AG04450 (cell line): Measurements from ENCODE around the gene CEP57L1. TPM values are rescaled to one million over a fixed set of nuclear protein-coding genes. Genes with fewer than 3 reads are reported as not detected.

Experiments
- CTCF ChIA-PET: fragments of 300-600, 350-600 bp; formaldehyde crosslinking; extraction: SDS; loops from one replicate; lab custom pipeline; 2022; ENCODE audit warnings: antibody characterized with exemption, inconsistent platforms; lab: Charles Lee
- POLR2A ChIA-PET: fragments of 350-600 bp; formaldehyde crosslinking; extraction: SDS; loops from one replicate; lab custom pipeline; 2021; ENCODE audit warnings: antibody characterized with exemption, inconsistent platforms; lab: Yijun Ruan, JAX
- DNase-seq: peaks from one replicate; pipeline ENCODE4 v3.0.0-alpha.2; 2011; ENCODE audit warnings: low read depth, low spot score
- H3K27ac ChIP-seq: one replicate; pipeline ENCODE4 v1.5.1; 2012; ENCODE audit warnings: low read depth, low read length, control low read depth
- H3K27me3 ChIP-seq: one replicate; pipeline ENCODE4 v1.6.0; 2012; ENCODE audit warnings: low read length; ENCODE audit not compliant: control insufficient read depth, insufficient read depth
- H3K4me3 ChIP-seq: 2 replicates; pipeline ENCODE4 v1.5.1; 2011; ENCODE audit warnings: mild to moderate bottlenecking, low read depth, low read length, control low read depth
- H3K9me3 ChIP-seq: 2 replicates; pipeline ENCODE4 v1.5.1; 2012; ENCODE audit warnings: low read length; ENCODE audit not compliant: control insufficient read depth, insufficient read depth
- CTCF ChIP-seq: IDR thresholded peaks from 2 replicates; pipeline ENCODE4 v1.5.1; 2011; ENCODE audit warnings: low read depth, low read length, control low read depth, inconsistent platforms
- polyA minus RNA-seq: library from RNA; depleted of rRNA, polyadenylated mRNA; stranded (reverse); fragments of >200 nt; gene quantifications from 2 replicates; pipeline ENCODE4 v1.2.3, GENCODE V29; 2011; rRNA and poly(A)+ RNA removed
- polyA plus RNA-seq: library from polyadenylated mRNA; depleted of rRNA; stranded (reverse); fragments of >200 nt; gene quantifications from 2 replicates; pipeline ENCODE4 v1.2.3, GENCODE V29; 2011; rRNA removed

The CEP57L1 gene
- 16.5 and 21.2 TPM in 2 replicates for polyA plus RNA-seq
- polyA minus RNA-seq: 9.6 and 15.1 TPM in 2 replicates

GRCh38 chr6:109095036-109095834 lies at the start of gene CEP57L1:
TSS of gene CEP57L1 (plus strand) at chr6:109095507. CDS start at chr6:109145222, 49,715 bp downstream.
- no peaks in the 10 kb centered on the region for H3K9me3 ChIP-seq
- no peaks in the 10 kb centered on the region for H3K27me3 ChIP-seq
- TF ChIP-seq CTCF: 0 out of 2 replicates have a peak, but pooled peaks have one; percentile 14
- peak within 1 kb of the TSS; percentile 97 for H3K27ac ChIP-seq
- peak; percentile 90 for DNase-seq
- H3K4me3 ChIP-seq: peak within 1 kb of the TSS; percentile 93
- POLR2A ChIA-PET: interaction anchor here (0.5 to 3.2 kb wide), 15 partner anchors 11 to 822 kb away, joined by 3 to 22 read pairs (median 4); partner anchors contain the start of genes ARMC2, CD164 and SMPD2
- CTCF ChIA-PET: interaction anchor here (1.2 to 1.3 kb wide), 2 partner anchors 10 to 553 kb away, joined by 3 to 8 read pairs; no protein-coding TSS in a partner anchor

- ChIA-PET POLR2A (no interaction called here), CTCF (interaction anchor here (0.6 kb wide), 1 partner anchor 12 kb away, joined by 3 read pairs; no protein-coding TSS in a partner anchor)
- Histone ChIP-seq H3K27me3 (no peaks in the 10 kb centered on the region), H3K4me3 (no peak overlapping the region), H3K9me3 (no peaks in the 10 kb centered on the region; the same call in 1 of the 2 replicates), H3K27ac (no peak overlapping the region)
- no peak for DNase-seq
- no peak for TF ChIP-seq CTCF
These were observed 47.1 kb upstream of the CEP57L1 start for GRCh38 chr6:109048176-109048575.

- Histone ChIP-seq H3K27me3 (no peaks in the 10 kb centered on the region), H3K9me3 (no peaks in the 10 kb centered on the region; the same call in 1 of the 2 replicates), H3K4me3 (no peak overlapping the region), H3K27ac (no peak overlapping the region)
- ChIA-PET POLR2A (no interaction called here), CTCF (interaction anchor here (0.6 kb wide), 1 partner anchor 13 kb away, joined by 3 read pairs; no protein-coding TSS in a partner anchor)
- TF ChIP-seq CTCF: no peak
- DNase-seq: no peak
These were observed 46.5 kb upstream of the CEP57L1 start for GRCh38 chr6:109048670-109049415.

- DNase-seq: no peak
- Histone ChIP-seq H3K9me3 (no peaks in the 10 kb centered on the region; the same call in 1 of the 2 replicates), H3K27me3 (no peaks in the 10 kb centered on the region), H3K27ac (no peak overlapping the region), H3K4me3 (no peak overlapping the region)
- POLR2A ChIA-PET: no interaction called here
- no peak for TF ChIP-seq CTCF
- CTCF ChIA-PET: interaction anchor here (2.4 kb wide), 1 partner anchor 23 kb away, joined by 9 read pairs; no protein-coding TSS in a partner anchor
These were observed 45.3 kb upstream of the CEP57L1 start for GRCh38 chr6:109050012-109050411.
